IPS-15b (cell line): Measurements from ENCODE around the gene CCDC3.

Source experiments
- H3K27me3 ChIP-seq: one replicate; pipeline ENCODE4 v1.6.1; 2013; ENCODE audit warnings: low read length; ENCODE audit not compliant: control insufficient read depth, insufficient read depth
- H3K36me3 ChIP-seq: one replicate; pipeline ENCODE4 v1.6.1; 2013; ENCODE audit warnings: low read length; ENCODE audit not compliant: control insufficient read depth, insufficient read depth
- H3K4me1 ChIP-seq: one replicate; pipeline ENCODE4 v1.6.1; 2013; ENCODE audit warnings: mild to moderate bottlenecking, low read length; ENCODE audit not compliant: control insufficient read depth, insufficient read depth
- H3K4me3 ChIP-seq: one replicate; pipeline ENCODE4 v1.5.1; 2013; ENCODE audit warnings: low read depth, low read length
- H3K9ac ChIP-seq: one replicate; pipeline ENCODE4 v1.6.1; 2013; ENCODE audit warnings: low read depth, mild to moderate bottlenecking, low read length
- H3K9me3 ChIP-seq: one replicate; pipeline ENCODE4 v1.6.1; 2013; ENCODE audit warnings: mild to moderate bottlenecking, low read length; ENCODE audit not compliant: control insufficient read depth, insufficient read depth

The CCDC3 gene

GRCh38 chr10:12899546-12899945, 102.0 kb downstream of the CCDC3 start:
- no peaks in the 10 kb centered on the region for H3K9me3 ChIP-seq
- H3K9ac ChIP-seq, result no peak overlapping the region
- H3K36me3 ChIP-seq, result no peaks in the 10 kb centered on the region
- no peak overlapping the region for H3K4me3 ChIP-seq
- no peaks in the 10 kb centered on the region for H3K27me3 ChIP-seq
- no peaks in the 10 kb centered on the region for H3K4me1 ChIP-seq

- no peaks in the 10 kb centered on the region for H3K9me3 ChIP-seq
- H3K4me1 ChIP-seq, result no peaks in the 10 kb centered on the region
- no peak overlapping the region for H3K9ac ChIP-seq
- H3K36me3 ChIP-seq, result no peaks in the 10 kb centered on the region
- no peak overlapping the region for H3K4me3 ChIP-seq
- no peaks in the 10 kb centered on the region for H3K27me3 ChIP-seq
These were observed 103.2 kb downstream of the CCDC3 start for GRCh38 chr10:12898271-12898670.

GRCh38 chr10:12897278-12897677, 104.2 kb downstream of the CCDC3 start:
- H3K9me3 ChIP-seq, result no peaks in the 10 kb centered on the region
- H3K36me3 ChIP-seq, result no peaks in the 10 kb centered on the region
- H3K9ac ChIP-seq, result no peak overlapping the region
- H3K4me1 ChIP-seq, result no peaks in the 10 kb centered on the region
- H3K4me3 ChIP-seq, result no peak overlapping the region
- no peaks in the 10 kb centered on the region for H3K27me3 ChIP-seq

- no peaks in the 10 kb centered on the region for H3K4me1 ChIP-seq
- no peaks in the 10 kb centered on the region for H3K9me3 ChIP-seq
- H3K9ac ChIP-seq, result no peak overlapping the region
- no peaks in the 10 kb centered on the region for H3K27me3 ChIP-seq
- H3K4me3 ChIP-seq, result no peak overlapping the region
- H3K36me3 ChIP-seq, result no peaks in the 10 kb centered on the region
These were observed 105.3 kb downstream of the CCDC3 start for GRCh38 chr10:12896251-12896650.

GRCh38 chr10:12892924-12893323, 108.6 kb downstream of the CCDC3 start:
- H3K4me3 ChIP-seq, result no peak overlapping the region

GRCh38 chr10:12890958-12891357, 110.6 kb downstream of the CCDC3 start:
- Histone ChIP-seq H3K9ac (no peak overlapping the region), H3K9me3 (no peaks in the 10 kb centered on the region), H3K27me3 (no peaks in the 10 kb centered on the region), H3K36me3 (no peaks in the 10 kb centered on the region), H3K4me3 (no peak overlapping the region), H3K4me1 (no peaks in the 10 kb centered on the region)

More at GRCh38 chr10:12892924-12893323, 108.6 kb downstream of the CCDC3 start:
- H3K4me1 ChIP-seq, result no peaks in the 10 kb centered on the region
- no peaks in the 10 kb centered on the region for H3K36me3 ChIP-seq
- no peaks in the 10 kb centered on the region for H3K9me3 ChIP-seq
- no peak overlapping the region for H3K9ac ChIP-seq
- H3K27me3 ChIP-seq, result no peaks in the 10 kb centered on the region

- H3K4me1 ChIP-seq, result no peaks in the 10 kb centered on the region
- H3K9me3 ChIP-seq, result no peaks in the 10 kb centered on the region
- H3K9ac ChIP-seq, result no peak overlapping the region
- no peaks in the 10 kb centered on the region for H3K27me3 ChIP-seq
- H3K36me3 ChIP-seq, result no peaks in the 10 kb centered on the region
- no peak overlapping the region for H3K4me3 ChIP-seq
These were observed 113.0 kb downstream of the CCDC3 start for GRCh38 chr10:12888470-12888869.

GRCh38 chr10:12887780-12888179, 113.7 kb downstream of the CCDC3 start:
- Histone ChIP-seq H3K27me3 (no peaks in the 10 kb centered on the region), H3K36me3 (no peaks in the 10 kb centered on the region), H3K4me1 (no peaks in the 10 kb centered on the region), H3K9ac (no peak overlapping the region), H3K4me3 (no peak overlapping the region), H3K9me3 (no peaks in the 10 kb centered on the region)

- Histone ChIP-seq H3K36me3 (no peaks in the 10 kb centered on the region), H3K9ac (no peak overlapping the region), H3K27me3 (no peaks in the 10 kb centered on the region), H3K4me3 (no peak overlapping the region), H3K4me1 (no peaks in the 10 kb centered on the region), H3K9me3 (no peaks in the 10 kb centered on the region)
These were observed 116.7 kb downstream of the CCDC3 start for GRCh38 chr10:12884851-12885250.

GRCh38 chr10:12880423-12880822, 121.1 kb downstream of the CCDC3 start:
- H3K36me3 ChIP-seq, result no peaks in the 10 kb centered on the region
- no peaks in the 10 kb centered on the region for H3K4me1 ChIP-seq
- no peaks in the 10 kb centered on the region for H3K9me3 ChIP-seq
- no peaks in the 10 kb centered on the region for H3K27me3 ChIP-seq
- no peak overlapping the region for H3K4me3 ChIP-seq
- no peak overlapping the region for H3K9ac ChIP-seq

- no peaks in the 10 kb centered on the region for H3K9me3 ChIP-seq
- no peak overlapping the region for H3K9ac ChIP-seq
- H3K27me3 ChIP-seq, result no peaks in the 10 kb centered on the region
- no peak overlapping the region for H3K4me3 ChIP-seq
- no peaks in the 10 kb centered on the region for H3K4me1 ChIP-seq
- H3K36me3 ChIP-seq, result no peaks in the 10 kb centered on the region
These were observed 124.4 kb downstream of the CCDC3 start for GRCh38 chr10:12877150-12877549.

GRCh38 chr10:12876266-12876665, 125.2 kb downstream of the CCDC3 start:
- Histone ChIP-seq H3K9ac (no peak overlapping the region), H3K9me3 (no peaks in the 10 kb centered on the region), H3K27me3 (no peaks in the 10 kb centered on the region), H3K36me3 (no peaks in the 10 kb centered on the region), H3K4me3 (no peak overlapping the region), H3K4me1 (no peaks in the 10 kb centered on the region)

GRCh38 chr10:12875100-12875499, 126.4 kb downstream of the CCDC3 start:
- no peaks in the 10 kb centered on the region for H3K27me3 ChIP-seq
- H3K9me3 ChIP-seq, result no peaks in the 10 kb centered on the region
- H3K36me3 ChIP-seq, result no peaks in the 10 kb centered on the region
- H3K4me1 ChIP-seq, result no peaks in the 10 kb centered on the region
- no peak overlapping the region for H3K4me3 ChIP-seq
- H3K9ac ChIP-seq, result no peak overlapping the region
